Keratinocyte (primary cell): ENCODE results near the gene DNAH17.

Experiments
- EZH2 ChIP-seq: IDR thresholded peaks from one replicate; pipeline ENCODE4 v1.6.1; 2012; ENCODE audit warnings: inconsistent platforms, mild to moderate bottlenecking, low read length, moderate library complexity
- TF ChIP-seq, protein P1 (sequence below), 3 experiments: IDR thresholded peaks in 1 of 3; conservative IDR thresholded peaks in 1 of 3; optimal IDR thresholded peaks in 1 of 3; 2 replicates in 2 of 3; 3 replicates in 1 of 3; pipeline versions ENCODE3 to v1.5.1; 2011; ENCODE audit warnings: low read length in 3 of 3, mild to moderate bottlenecking in 3 of 3, moderate library complexity in 2 of 3, control low read depth in 1 of 3, inconsistent platforms in 1 of 3; ENCODE audit not compliant: insufficient read depth in 2 of 3; ENCODE audit errors: extremely low read depth in 1 of 3

DNA sequence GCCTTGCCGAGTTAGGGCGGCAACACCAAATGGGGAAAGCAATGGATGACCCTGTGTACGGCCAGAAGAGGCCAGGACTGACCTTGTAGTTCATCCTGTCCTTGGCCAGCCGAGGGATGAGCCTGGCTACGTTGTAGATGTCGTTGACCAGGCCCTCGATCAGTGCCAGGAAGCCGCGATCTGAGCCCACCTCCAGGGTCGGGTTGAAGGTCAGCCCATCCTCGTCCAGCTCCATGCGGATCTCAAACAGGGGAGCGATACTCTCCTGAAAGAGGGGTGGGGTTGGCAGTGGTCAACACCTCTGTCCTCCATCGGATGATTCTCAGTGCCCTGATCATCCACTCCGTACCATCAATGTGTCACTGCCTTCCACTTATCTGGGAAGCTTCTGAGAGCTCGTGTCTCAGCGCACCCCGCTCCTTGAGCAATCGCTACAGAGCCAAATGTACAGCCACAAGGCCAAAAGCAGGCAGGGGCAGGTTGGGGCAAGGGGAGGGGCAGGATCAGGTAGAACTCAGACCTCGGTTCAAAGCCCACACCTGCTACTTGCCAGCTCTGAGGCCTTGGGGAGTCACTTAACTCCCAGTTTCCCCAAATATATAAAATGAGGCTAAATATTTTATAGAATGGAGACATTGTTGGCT, 39.9 kb downstream of the DNAH17 start:
- TF ChIP-seq, protein P1, sequence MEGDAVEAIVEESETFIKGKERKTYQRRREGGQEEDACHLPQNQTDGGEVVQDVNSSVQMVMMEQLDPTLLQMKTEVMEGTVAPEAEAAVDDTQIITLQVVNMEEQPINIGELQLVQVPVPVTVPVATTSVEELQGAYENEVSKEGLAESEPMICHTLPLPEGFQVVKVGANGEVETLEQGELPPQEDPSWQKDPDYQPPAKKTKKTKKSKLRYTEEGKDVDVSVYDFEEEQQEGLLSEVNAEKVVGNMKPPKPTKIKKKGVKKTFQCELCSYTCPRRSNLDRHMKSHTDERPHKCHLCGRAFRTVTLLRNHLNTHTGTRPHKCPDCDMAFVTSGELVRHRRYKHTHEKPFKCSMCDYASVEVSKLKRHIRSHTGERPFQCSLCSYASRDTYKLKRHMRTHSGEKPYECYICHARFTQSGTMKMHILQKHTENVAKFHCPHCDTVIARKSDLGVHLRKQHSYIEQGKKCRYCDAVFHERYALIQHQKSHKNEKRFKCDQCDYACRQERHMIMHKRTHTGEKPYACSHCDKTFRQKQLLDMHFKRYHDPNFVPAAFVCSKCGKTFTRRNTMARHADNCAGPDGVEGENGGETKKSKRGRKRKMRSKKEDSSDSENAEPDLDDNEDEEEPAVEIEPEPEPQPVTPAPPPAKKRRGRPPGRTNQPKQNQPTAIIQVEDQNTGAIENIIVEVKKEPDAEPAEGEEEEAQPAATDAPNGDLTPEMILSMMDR (optimal IDR thresholded peaks at IDR 0.05 in 1 of 3, IDR thresholded peaks at IDR 0.05 in 1 of 3, conservative IDR thresholded peaks at IDR 0.05 in 1 of 3; ENCODE audit: extremely low read depth in 1 of 3, insufficient read depth in 2 of 3, low read length in 3 of 3), result no peak
- TF ChIP-seq EZH2, result no peak
